Activated T-cell treated with anti-CD3 and anti-CD28 coated beads for 1 hour (primary cell): ENCODE measurements around the gene TXNRD2.

Experiments
- DNase-seq: peaks from one replicate; pipeline ENCODE4 v3.0.0-alpha.2; 2020; ENCODE audit warnings: low read depth

TXNRD2 gene

GRCh38 chr22:19966908-19967750 is 25.5 kb upstream of the TXNRD2 start:
- DNase-seq: no peak

GRCh38 chr22:19965771-19966709 is 24.4 kb upstream of the TXNRD2 start:
- DNase-seq: no peak

DNA sequence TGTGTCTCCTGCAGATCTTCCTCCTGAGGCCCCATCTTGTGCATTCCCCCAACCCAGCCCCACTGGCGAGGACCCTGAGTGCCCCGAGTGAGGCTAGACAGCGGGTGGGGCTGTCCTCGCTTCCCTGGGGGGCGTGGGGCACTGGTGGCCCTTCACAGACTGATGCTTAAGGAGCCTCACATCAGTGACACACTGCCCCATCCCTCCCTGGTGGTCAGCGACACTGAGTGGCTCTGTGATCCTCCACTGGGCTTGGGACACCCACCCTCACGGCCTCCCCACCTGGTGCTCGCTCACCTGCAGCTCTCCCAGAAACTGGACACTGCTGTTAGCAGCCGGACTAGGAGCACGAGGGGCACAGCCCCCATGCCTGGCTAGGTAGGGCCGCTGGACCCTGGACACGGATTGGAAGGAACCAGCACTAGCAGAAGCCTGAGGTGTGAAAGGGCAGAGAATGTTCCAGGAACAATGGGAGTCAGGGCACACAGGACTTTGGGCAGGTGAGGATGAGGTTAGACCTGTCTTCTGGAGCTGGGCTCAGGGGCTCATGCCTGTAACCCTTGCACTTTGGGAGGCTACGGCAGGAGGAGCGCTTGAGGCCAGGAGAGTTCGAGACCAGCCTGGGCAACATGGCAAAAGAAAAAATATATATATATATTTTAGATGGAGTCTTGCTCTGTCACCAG is 23.2 kb upstream of the TXNRD2 start:
- DNase-seq: no peak

DNA sequence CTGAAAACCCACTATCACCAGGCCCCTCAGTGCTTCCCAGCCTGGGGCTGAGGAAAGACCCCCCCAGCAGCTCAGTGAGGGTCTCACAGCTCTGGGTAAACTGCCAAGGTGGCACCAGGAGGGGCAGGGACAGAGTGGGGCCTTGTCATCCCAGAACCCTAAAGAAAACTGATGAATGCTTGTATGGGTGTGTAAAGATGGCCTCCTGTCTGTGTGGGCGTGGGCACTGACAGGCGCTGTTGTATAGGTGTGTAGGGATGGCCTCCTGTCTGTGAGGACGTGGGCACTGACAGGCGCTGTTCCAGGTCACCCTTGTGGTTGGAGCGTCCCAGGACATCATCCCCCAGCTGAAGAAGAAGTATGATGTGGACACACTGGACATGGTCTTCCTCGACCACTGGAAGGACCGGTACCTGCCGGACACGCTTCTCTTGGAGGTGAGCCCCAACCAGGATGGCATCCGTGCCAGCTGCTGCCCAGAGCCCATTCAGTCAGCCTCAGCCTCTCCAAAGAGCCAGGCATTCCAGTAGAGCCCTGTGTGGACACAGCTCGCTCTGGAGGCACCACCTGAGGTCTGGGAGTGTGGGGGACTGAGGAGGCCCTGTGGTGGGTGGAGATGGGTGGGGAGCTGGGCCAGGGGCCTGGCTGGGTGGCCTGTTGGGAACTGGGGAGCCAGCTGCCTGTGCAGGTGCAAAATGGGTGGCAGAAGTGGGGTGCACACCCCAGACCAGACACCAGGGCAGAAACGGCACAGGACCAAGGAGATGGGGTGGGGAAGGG is 22.4 kb upstream of the TXNRD2 start:
- DNase-seq: no peak

- no peak for DNase-seq
These were observed 21.5 kb upstream of the TXNRD2 start for GRCh38 chr22:19962909-19963806.

DNA sequence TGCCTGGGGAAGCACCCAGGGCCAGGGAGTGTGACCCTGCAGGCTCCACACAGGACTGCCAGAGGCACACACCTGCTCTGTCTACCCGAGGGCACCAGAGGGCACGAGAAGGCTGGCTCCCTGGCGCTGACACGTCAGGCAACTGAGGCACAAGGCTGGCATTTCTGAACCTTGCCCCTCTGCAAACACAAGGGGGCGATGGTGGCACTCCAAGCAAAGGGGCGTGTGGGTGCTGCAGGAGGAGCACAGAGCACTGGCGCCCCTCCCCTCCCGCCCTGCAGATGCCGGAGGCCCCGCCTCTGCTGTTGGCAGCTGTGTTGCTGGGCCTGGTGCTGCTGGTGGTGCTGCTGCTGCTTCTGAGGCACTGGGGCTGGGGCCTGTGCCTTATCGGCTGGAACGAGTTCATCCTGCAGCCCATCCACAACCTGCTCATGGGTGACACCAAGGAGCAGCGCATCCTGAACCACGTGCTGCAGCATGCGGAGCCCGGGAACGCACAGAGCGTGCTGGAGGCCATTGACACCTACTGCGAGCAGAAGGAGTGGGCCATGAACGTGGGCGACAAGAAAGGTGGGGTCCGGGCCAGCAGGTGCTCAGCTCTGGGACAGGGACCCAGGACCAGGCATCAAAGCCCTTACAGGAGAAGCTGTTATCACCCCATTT is 20.8 kb upstream of the TXNRD2 start:
- no peak for DNase-seq

DNA sequence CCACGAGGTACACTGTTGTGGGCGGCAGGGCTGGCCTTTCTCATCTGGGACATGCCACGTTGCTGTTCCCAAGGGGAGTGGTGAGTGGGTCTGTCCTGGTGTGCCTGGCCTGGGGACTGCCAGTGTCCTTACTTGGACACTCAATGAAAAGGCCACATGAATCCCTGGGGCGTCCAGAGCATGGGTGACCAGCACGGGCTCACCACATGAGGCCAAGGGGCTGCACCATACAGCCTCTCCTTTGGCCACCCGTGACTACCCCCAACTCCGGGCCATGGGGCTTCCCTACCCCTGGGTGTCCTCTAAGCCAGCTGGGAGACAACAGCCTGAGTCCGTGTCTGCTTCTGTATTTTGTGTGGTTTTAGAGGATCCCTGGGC is 20.2 kb upstream of the TXNRD2 start:
- no peak for DNase-seq

- DNase-seq: no peak
These were observed 19.6 kb upstream of the TXNRD2 start for GRCh38 chr22:19961201-19961580.

DNA sequence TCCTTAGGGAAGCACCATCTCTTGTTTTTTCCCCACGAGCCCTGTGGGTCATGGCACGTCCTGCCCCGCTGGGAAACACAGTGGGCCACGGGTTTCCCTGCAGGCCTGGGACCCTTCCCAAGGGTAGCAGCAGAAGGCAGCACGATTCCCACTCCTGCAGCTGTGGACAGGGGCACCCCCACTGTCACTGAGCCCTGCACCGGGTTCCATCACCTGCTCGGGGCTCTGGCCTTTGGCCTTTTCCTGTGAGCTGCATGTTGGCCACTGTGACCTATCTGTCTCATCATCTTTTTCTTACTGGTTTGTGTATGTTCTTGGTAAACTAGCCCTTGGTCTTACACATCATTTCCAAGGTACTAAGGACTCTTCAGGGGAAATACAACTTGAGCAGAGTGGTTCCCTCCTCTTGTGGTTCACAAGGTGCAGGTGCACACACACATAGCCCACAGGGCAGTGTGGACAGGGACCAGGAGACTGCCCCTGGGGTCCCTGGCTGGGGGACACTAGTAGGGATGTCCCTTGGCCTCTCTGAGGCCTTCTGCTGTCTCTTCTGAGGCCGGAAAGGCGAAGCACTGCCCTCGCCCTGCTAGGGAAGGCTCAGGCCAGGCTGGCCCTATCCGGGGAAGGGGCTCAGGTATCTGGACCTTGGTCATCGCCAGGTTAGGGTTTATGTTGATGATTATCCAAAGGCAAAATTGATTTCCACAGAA is 19.0 kb upstream of the TXNRD2 start:
- DNase-seq: no peak

GRCh38 chr22:19959587-19960490 is 18.2 kb upstream of the TXNRD2 start:
- DNase-seq: no peak

GRCh38 chr22:19959043-19959586 is 17.5 kb upstream of the TXNRD2 start:
- no peak for DNase-seq

DNA sequence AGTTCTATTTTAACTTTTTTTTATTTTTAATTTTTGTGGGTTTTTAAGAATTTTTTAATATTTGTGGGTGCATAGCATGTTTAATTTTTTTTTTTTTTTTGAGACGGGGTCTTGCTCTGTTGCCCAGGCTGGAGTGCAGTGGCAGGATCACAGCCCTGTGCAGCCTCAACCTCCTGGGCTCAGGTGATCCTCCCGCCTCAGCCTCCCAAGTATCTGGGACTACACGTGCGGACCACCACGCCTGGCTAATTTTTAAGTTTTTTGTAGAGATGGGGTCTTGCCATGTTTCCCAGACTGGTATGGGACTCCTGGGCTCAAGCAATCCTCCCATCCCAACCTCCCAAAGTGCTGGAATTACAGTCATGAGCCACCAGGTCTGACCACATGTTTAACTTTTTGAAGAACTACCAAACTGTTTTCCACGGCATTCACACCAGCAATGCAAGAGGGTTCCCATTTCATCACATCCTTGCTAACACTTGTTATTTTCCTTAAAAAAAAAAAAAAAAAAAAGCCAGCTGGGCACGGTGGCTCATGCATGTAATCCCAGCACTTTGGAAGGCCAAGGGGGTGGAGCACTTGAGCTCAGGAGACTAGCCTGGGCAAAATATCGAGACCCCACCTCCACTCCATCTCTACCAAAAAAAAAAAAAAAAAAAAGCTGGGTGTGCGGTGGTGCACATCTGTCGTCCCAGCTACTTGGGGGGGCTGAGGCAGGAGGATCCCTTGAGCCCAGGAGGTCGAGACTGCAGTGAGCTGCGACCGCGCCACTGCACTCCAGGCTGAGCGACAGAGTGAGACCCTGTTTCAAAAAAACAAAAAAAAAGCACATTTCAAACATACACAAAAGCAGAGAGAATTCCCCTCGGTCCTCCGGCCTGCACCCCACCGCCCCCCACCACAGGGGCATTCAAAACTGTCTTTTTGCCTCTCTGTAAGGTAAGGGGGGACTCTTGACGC is 16.7 kb upstream of the TXNRD2 start:
- no peak for DNase-seq

- DNase-seq: no peak
These were observed 15.8 kb upstream of the TXNRD2 start for GRCh38 chr22:19957445-19957844.

DNA sequence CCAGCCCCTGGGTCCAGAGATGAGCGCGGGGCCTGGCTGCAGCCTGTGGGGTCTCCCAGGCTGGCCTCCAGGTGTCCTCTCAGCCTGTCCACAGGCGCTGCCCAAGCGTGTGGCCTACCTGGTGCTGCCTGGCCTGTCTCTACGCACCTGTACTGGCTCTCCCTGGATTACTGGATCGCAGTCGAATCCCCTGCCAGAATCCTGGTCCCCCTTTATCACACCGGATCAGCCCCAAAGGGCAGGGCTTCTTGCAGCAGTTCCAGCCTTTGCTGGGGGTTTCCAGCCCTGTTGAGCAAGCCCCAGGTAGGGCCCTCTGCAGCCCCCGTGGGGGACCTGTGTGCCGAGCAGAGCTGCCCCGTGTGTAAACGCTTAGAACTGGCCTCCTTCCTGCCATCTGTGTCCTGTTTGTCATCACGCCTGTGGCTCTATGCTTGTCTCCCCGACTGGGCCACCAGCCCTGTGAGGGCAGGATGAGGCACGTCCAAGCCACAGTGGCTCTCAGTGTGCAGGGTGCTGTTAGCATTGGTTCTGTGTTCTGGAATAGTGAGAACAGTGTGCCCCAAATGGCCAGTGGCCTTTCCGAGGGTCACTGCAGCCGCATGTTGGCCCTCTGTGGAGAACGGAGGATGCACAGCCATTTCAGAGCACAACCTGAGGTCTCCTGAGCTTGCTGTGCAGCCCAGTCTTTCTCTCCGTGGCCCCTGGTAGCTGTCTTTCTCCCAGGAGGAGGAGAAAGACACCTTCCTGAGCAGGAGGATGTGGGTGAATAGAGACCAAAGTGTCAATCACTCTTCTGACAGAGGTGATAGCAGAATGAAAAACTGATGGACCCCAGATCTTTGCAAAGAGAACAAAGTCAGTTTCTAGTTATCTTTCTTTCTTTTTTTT is 13.9 kb upstream of the TXNRD2 start:
- no peak for DNase-seq

DNA sequence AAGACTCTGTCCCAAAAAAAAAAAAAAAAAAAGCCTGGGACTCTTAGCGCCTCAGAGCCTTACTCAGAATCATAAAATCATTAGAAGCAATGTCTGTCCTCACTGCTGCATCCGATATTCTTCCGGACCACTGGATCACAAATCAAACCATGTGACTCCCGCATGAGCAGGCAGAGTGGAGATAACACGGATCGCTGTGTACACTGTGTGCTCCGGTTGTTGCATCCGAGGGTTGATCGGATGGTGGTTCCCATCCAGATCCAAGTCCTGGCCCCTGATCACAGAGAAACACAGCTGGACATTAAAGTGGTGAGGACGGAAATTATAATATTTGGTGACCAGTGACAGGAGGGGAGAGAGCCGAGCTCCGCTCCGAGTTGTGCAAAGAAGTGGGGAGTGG is 9.7 kb upstream of the TXNRD2 start:
- no peak for DNase-seq
